ENCODE data around the gene AGMO.
A peak's percentile ranks its signal among the peaks of the same experiment; 100 is the strongest.

Gene AGMO

GRCh38 chr7:15503603-15504290 is 58.1 kb downstream of the AGMO start:
- DNase-seq (ENCODE audit: low read depth, low spot score), result no peak

- no peak for DNase-seq (ENCODE audit: low read depth, low spot score)
Observed at GRCh38 chr7:15498465-15498864, 63.4 kb downstream of the AGMO start.

GRCh38 chr7:15495170-15495569 is 66.6 kb downstream of the AGMO start:
- peak; percentile 4 for DNase-seq (ENCODE audit: low read depth, low spot score)

GRCh38 chr7:15494711-15495110 is 67.1 kb downstream of the AGMO start:
- no peak for DNase-seq (ENCODE audit: low read depth, low spot score)

- DNase-seq (ENCODE audit: low read depth, low spot score), result no peak
Observed at GRCh38 chr7:15491361-15491760, 70.5 kb downstream of the AGMO start.

- DNase-seq (ENCODE audit: low read depth, low spot score), result no peak
Observed at GRCh38 chr7:15490291-15490690, 71.5 kb downstream of the AGMO start.

GRCh38 chr7:15489861-15490260 is 72.0 kb downstream of the AGMO start:
- no peak for DNase-seq (ENCODE audit: low read depth, low spot score)

GRCh38 chr7:15489383-15489782 is 72.4 kb downstream of the AGMO start:
- no peak for DNase-seq (ENCODE audit: low read depth, low spot score)

- no peak for DNase-seq (ENCODE audit: low read depth, low spot score)
Observed at GRCh38 chr7:15488401-15488800, 73.4 kb downstream of the AGMO start.

- DNase-seq (ENCODE audit: low read depth, low spot score), result no peak
Observed at GRCh38 chr7:15487896-15488295, 73.9 kb downstream of the AGMO start.

- DNase-seq (ENCODE audit: low read depth, low spot score), result no peak
Observed at GRCh38 chr7:15485998-15486397, 75.8 kb downstream of the AGMO start.

GRCh38 chr7:15485431-15485830 is 76.4 kb downstream of the AGMO start:
- no peak for DNase-seq (ENCODE audit: low read depth, low spot score)

- DNase-seq (ENCODE audit: low read depth, low spot score), result no peak
Observed at GRCh38 chr7:15481132-15481531, 80.7 kb downstream of the AGMO start.

- no peak for DNase-seq (ENCODE audit: low read depth, low spot score)
Observed at GRCh38 chr7:15478401-15478800, 83.4 kb downstream of the AGMO start.

GRCh38 chr7:15476531-15476918 is 85.3 kb downstream of the AGMO start:
- DNase-seq (ENCODE audit: low read depth, low spot score), result no peak

- DNase-seq (ENCODE audit: low read depth, low spot score), result no peak
Observed at GRCh38 chr7:15475808-15476530, 85.8 kb downstream of the AGMO start.

GRCh38 chr7:15471669-15471950 is 90.2 kb downstream of the AGMO start:
- no peak for DNase-seq (ENCODE audit: low read depth, low spot score)

- no peak for DNase-seq (ENCODE audit: low read depth, low spot score)
Observed at GRCh38 chr7:15470825-15471668, 90.8 kb downstream of the AGMO start.

GRCh38 chr7:15464667-15465121 is 97.1 kb downstream of the AGMO start:
- no peak for DNase-seq (ENCODE audit: low read depth, low spot score)

GRCh38 chr7:15463801-15464666 is 97.8 kb downstream of the AGMO start:
- DNase-seq (ENCODE audit: low read depth, low spot score), result no peak

GRCh38 chr7:15462721-15463389 is 99.0 kb downstream of the AGMO start:
- DNase-seq (ENCODE audit: low read depth, low spot score), result no peak

All from astrocyte of the hippocampus (primary cell).